ENCODE data around the gene FRK. TPM values are rescaled to one million over a fixed set of nuclear protein-coding genes. Genes with fewer than 3 reads are reported as not detected.

FRK gene
- total and polyA plus RNA-seq, 9 donors: 0.38 to 3.5 (median 1.1) TPM

- TF ChIP-seq POLR2A (IDR thresholded peaks at IDR 0.05): no peak
- TF ChIP-seq EP300 (IDR thresholded peaks at IDR 0.05): no peak
- TF ChIP-seq CTCF (IDR thresholded peaks at IDR 0.05): no peak
- DNase-seq: no peak
- H3K27ac ChIP-seq: no peak overlapping the region
- H3K4me3 ChIP-seq: no peak overlapping the region
- no peaks in the 10 kb centered on the region for H3K27me3 ChIP-seq
- WGBS, 3 donors: 31 to 49% (median 46%) methylated on average over 2 of the region's 2 CpGs
- intact Hi-C loops (cut with DNase I): no loop called here
- H3K36me3 ChIP-seq: no peaks in the 10 kb centered on the region
- no peaks in the 10 kb centered on the region for H3K9me3 ChIP-seq
- H3K4me1 ChIP-seq (ENCODE audit: insufficient read depth): no peaks in the 10 kb centered on the region
Measured at GRCh38 chr6:115902436-115902835, 158.3 kb downstream of the FRK start.

- no peak for DNase-seq
- 65 to 79% (median 70%) methylated on average over 3 of the region's 3 CpGs for WGBS, 3 donors
- intact Hi-C loops (cut with DNase I): no loop called here
- Histone ChIP-seq H3K4me1 (ENCODE audit: insufficient read depth) (no peaks in the 10 kb centered on the region), H3K9me3 (no peaks in the 10 kb centered on the region), H3K4me3 (no peak overlapping the region), H3K36me3 (no peaks in the 10 kb centered on the region), H3K27me3 (no peaks in the 10 kb centered on the region), H3K27ac (no peak overlapping the region)
- no peak for TF ChIP-seq EP300 (IDR thresholded peaks at IDR 0.05)
- TF ChIP-seq CTCF (IDR thresholded peaks at IDR 0.05): no peak
- no peak for TF ChIP-seq POLR2A (IDR thresholded peaks at IDR 0.05)
Measured at GRCh38 chr6:115901896-115902295, 158.8 kb downstream of the FRK start.

DNA sequence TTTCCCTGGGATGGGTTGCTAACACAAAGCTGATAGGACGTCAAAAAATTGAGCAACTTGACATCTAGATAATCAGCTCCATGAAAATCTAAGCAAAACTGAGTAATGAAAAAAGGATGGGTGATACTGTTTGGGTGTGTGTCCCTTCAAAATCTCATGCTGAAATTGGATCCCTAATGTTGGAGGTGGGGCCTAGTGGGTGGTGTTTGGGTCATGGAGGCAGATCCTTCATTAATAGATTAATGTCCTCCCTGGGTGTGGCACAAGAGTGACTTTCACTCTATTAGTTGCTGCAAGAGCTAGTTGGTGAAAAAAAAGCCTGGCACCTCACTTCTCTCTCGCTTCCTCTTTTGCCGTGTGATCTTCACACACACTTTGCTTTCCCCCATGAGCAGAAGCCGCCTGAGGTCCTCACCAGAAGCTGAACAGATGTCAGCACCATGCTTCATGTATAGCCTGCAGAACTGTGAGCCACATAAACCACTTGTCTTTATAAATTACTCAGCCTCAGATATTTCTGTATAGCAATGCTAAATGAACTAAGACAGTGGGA is 160.9 kb downstream of the FRK start:
- Histone ChIP-seq H3K4me3 (no peak overlapping the region), H3K36me3 (no peaks in the 10 kb centered on the region), H3K4me1 (ENCODE audit: insufficient read depth) (no peaks in the 10 kb centered on the region), H3K27ac (no peak overlapping the region), H3K27me3 (no peaks in the 10 kb centered on the region), H3K9me3 (no peaks in the 10 kb centered on the region)
- WGBS, 3 donors: 78 to 89% (median 81%) methylated on average over 4 of the region's 4 CpGs
- intact Hi-C loops (cut with DNase I): no loop called here
- DNase-seq: no peak
- TF ChIP-seq EP300 (IDR thresholded peaks at IDR 0.05): no peak
- no peak for TF ChIP-seq POLR2A (IDR thresholded peaks at IDR 0.05)
- no peak for TF ChIP-seq CTCF (IDR thresholded peaks at IDR 0.05)

DNA sequence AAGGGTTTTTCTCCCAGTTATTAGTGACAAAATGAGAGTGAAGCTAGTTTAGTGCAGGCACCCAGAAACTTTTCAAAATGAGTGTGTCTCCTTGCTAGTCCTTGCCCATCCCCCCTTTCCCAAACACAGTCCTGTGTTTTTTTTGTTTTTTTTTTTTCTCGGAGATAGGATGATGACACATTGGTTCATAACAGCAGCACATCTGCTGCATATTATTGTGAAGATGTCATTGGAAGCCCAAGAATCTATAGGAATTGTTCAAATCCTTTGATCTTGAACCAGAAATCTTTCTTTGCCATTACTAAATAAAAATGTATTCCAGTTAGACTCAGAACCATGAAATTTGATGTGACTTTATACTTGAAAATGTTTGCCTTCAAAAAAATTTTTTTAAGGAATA is 162.4 kb downstream of the FRK start:
- 5 to 33% (median 5%) methylated on average over 1 of the region's 1 CpG for WGBS, 3 donors
- no peak overlapping the region for H3K4me3 ChIP-seq
- H3K9me3 ChIP-seq: no peaks in the 10 kb centered on the region
- no peaks in the 10 kb centered on the region for H3K4me1 ChIP-seq (ENCODE audit: insufficient read depth)
- DNase-seq: no peak
- intact Hi-C loops (cut with DNase I): no loop called here
- TF ChIP-seq EP300 (IDR thresholded peaks at IDR 0.05) (no peak), POLR2A (IDR thresholded peaks at IDR 0.05) (no peak), CTCF (IDR thresholded peaks at IDR 0.05) (no peak)
- H3K27ac ChIP-seq: no peak overlapping the region
- H3K27me3 ChIP-seq: no peaks in the 10 kb centered on the region
- H3K36me3 ChIP-seq: no peaks in the 10 kb centered on the region
